Mesothelial cell of epicardium (in vitro differentiated cells): ENCODE data around the gene TMEM271. TPM values are rescaled to one million over a fixed set of nuclear protein-coding genes. Genes with fewer than 3 reads are reported as not detected.

Experiments
- DNase-seq, 2 experiments: peaks; one replicate each; pipeline ENCODE4 v3.0.0; 2021; ENCODE audit warnings: low spot score in 2 of 2; ENCODE audit not compliant: unreplicated experiment in 2 of 2
- H3K27ac Mint-ChIP-seq: 2 replicates; pipeline ENCODE4 v1.8.0; 2021; ENCODE audit warnings: mixed read lengths
- H3K27me3 Mint-ChIP-seq: 2 replicates; pipeline ENCODE4 v1.8.0; 2021; ENCODE audit warnings: low read depth, mixed read lengths
- H3K36me3 Mint-ChIP-seq: 2 replicates; pipeline ENCODE4 v1.8.0; 2021; ENCODE audit warnings: mixed read lengths
- H3K4me1 Mint-ChIP-seq: 2 replicates; pipeline ENCODE4 v1.8.0; 2021; ENCODE audit warnings: mixed read lengths
- H3K4me3 Mint-ChIP-seq: 2 replicates; pipeline ENCODE4 v1.8.0; 2021; ENCODE audit warnings: mild to moderate bottlenecking, moderate library complexity, mixed read lengths
- H3K9me3 Mint-ChIP-seq: 2 replicates; pipeline ENCODE4 v1.8.0; 2021; ENCODE audit warnings: mixed read lengths
- CTCF ChIP-seq: fragments of 200-600 bp; sonication (generic); IDR thresholded peaks from one replicate; pipeline ENCODE4 v1.5.0; 2021; ENCODE audit warnings: antibody characterized with exemption; ENCODE audit not compliant: unreplicated experiment
- total RNA-seq: library from RNA; stranded (reverse); gene quantifications from 3 replicates; pipeline ENCODE4 v1.2.1, GENCODE V29; 2021

Gene TMEM271
- total RNA-seq, 1 donor from 2014 or later: not detected

GRCh38 chr4:535924-536281, 40.2 kb downstream of the TMEM271 start:
- no peaks in the 10 kb centered on the region for H3K27me3 Mint-ChIP-seq
- no peaks in the 10 kb centered on the region for H3K9me3 Mint-ChIP-seq
- H3K36me3 Mint-ChIP-seq: peaks cover 32% of the 10 kb centered on the region
- no peak overlapping the region for H3K4me3 Mint-ChIP-seq
- H3K27ac Mint-ChIP-seq: no peak overlapping the region
- no peaks in the 10 kb centered on the region for H3K4me1 Mint-ChIP-seq
- no peak for DNase-seq
- TF ChIP-seq CTCF: no peak

- DNase-seq: no peak
- no peak for TF ChIP-seq CTCF
- no peak overlapping the region for H3K27ac Mint-ChIP-seq
- no peaks in the 10 kb centered on the region for H3K27me3 Mint-ChIP-seq
- H3K36me3 Mint-ChIP-seq: peaks cover 34% of the 10 kb centered on the region
- no peaks in the 10 kb centered on the region for H3K4me1 Mint-ChIP-seq
- no peak overlapping the region for H3K4me3 Mint-ChIP-seq
- H3K9me3 Mint-ChIP-seq: no peaks in the 10 kb centered on the region
Observed at GRCh38 chr4:535181-535923, 40.7 kb downstream of the TMEM271 start.

GRCh38 chr4:534576-535151, 41.4 kb downstream of the TMEM271 start:
- H3K27ac Mint-ChIP-seq: no peak overlapping the region
- no peaks in the 10 kb centered on the region for H3K9me3 Mint-ChIP-seq
- no peak for TF ChIP-seq CTCF
- H3K36me3 Mint-ChIP-seq: peaks cover 40% of the 10 kb centered on the region
- H3K27me3 Mint-ChIP-seq: no peaks in the 10 kb centered on the region
- no peak for DNase-seq
- no peaks in the 10 kb centered on the region for H3K4me1 Mint-ChIP-seq
- H3K4me3 Mint-ChIP-seq: no peak overlapping the region

- Mint-ChIP-seq H3K4me1 (no peaks in the 10 kb centered on the region), H3K27me3 (no peaks in the 10 kb centered on the region), H3K9me3 (no peaks in the 10 kb centered on the region), H3K27ac (no peak overlapping the region), H3K4me3 (no peak overlapping the region), H3K36me3 (peaks cover 36% of the 10 kb centered on the region)
- TF ChIP-seq CTCF: no peak
- DNase-seq: no peak
Observed at GRCh38 chr4:534101-534575, 42.0 kb downstream of the TMEM271 start.

- H3K36me3 Mint-ChIP-seq: peaks cover 34% of the 10 kb centered on the region
- H3K4me1 Mint-ChIP-seq: no peaks in the 10 kb centered on the region
- H3K27me3 Mint-ChIP-seq: no peaks in the 10 kb centered on the region
- DNase-seq: no peak
- no peak for TF ChIP-seq CTCF
- no peaks in the 10 kb centered on the region for H3K9me3 Mint-ChIP-seq
- no peak overlapping the region for H3K4me3 Mint-ChIP-seq
- no peak overlapping the region for H3K27ac Mint-ChIP-seq
Observed at GRCh38 chr4:533318-534100, 42.6 kb downstream of the TMEM271 start.
